ENCODE results near the gene SOX18. TPM values are rescaled to one million over a fixed set of nuclear protein-coding genes. Genes with fewer than 3 reads are reported as not detected.

The SOX18 gene
- total and polyA plus RNA-seq, 2 of the 4 experiments (the other 2 are of a cell fraction), result not detected

- Histone ChIP-seq H3K27me3 (ENCODE audit: control insufficient read depth, insufficient read depth, low read length) (peaks cover 6% of the 10 kb centered on the region; the same call in 1 of the 2 replicates), H3K36me3 (ENCODE audit: control insufficient read depth, insufficient read depth, low read length) (peaks cover 15% of the 10 kb centered on the region; the same call in 1 of the 2 replicates), H2AFZ (replicated peaks; ENCODE audit: low read length, poor library complexity) (no peak overlapping the region), H3K4me1 (ENCODE audit: control insufficient read depth, insufficient read depth, low read length) (peaks cover 13% of the 10 kb centered on the region), H3K14ac (replicated peaks; ENCODE audit: low read depth, low read length) (no peak overlapping the region), H2AK9ac (replicated peaks; ENCODE audit: low read depth, low read length, poor library complexity) (no peak overlapping the region), H3K27ac (ENCODE audit: insufficient read depth, low read length) (no peak overlapping the region), H3K18ac (ENCODE audit: low read depth, low read length) (no peak overlapping the region), H3K56ac (ENCODE audit: extremely low read depth, insufficient read depth, low read length) (no peak overlapping the region), H3K79me1 (ENCODE audit: low read depth in 1 of 2, low read length in 2 of 2) (peaks cover 6 to 8% of the 10 kb centered on the region in 2 experiments; a peak in 3 of 4 replicates), H4K91ac (ENCODE audit: insufficient read depth, low read depth, low read length) (no peak overlapping the region), H3K9ac (ENCODE audit: low read depth, low read length) (no peak overlapping the region), H3K9me3 (ENCODE audit: control insufficient read depth, insufficient read depth, low read length) (no peaks in the 10 kb centered on the region), H2BK20ac (ENCODE audit: low read depth, low read length) (no peak overlapping the region), H3K9me1 (ENCODE audit: insufficient read depth, low read length) (no peaks in the 10 kb centered on the region), H2BK5ac (ENCODE audit: low read depth, low read length, poor library complexity, severe bottlenecking) (no peak overlapping the region), H2BK120ac (ENCODE audit: low read depth, low read length) (no peak overlapping the region), H3K4me3 (ENCODE audit: insufficient read depth, low read depth, low read length) (no peak overlapping the region), H2BK15ac (ENCODE audit: low read depth, low read length) (no peak overlapping the region), H4K5ac (ENCODE audit: low read depth, low read length) (no peak overlapping the region), H2AK5ac (ENCODE audit: low read depth, low read length) (no peak overlapping the region), H4K20me1 (ENCODE audit: insufficient read depth, low read length) (peaks cover 6% of the 10 kb centered on the region), H3K4me2 (ENCODE audit: low read depth, low read length) (no peak overlapping the region; the same call in 1 of the 2 replicates), H4K8ac (ENCODE audit: low read depth in 2 of 2, low read length in 2 of 2) (no peak overlapping the region), H3K23ac (ENCODE audit: low read depth, low read length) (no peak overlapping the region), H3K4ac (ENCODE audit: low read depth, low read length) (no peak overlapping the region)
- DNase-seq, result no peak
- in situ Hi-C loops (cut with MboI; ENCODE audit: low sequenced_read_pairs) (no loop called here), dilution Hi-C loops (cut with HindIII; ENCODE audit: low sequenced_read_pairs, unreplicated experiment) (no loop called here), intact Hi-C loops (cut with micrococcal nuclease) (no loop called here)
- no peak for ATAC-seq (ENCODE audit: low read depth)
- no TSS peak for BruUV-seq (replicated peaks)
- ChIA-PET POLR2A (ENCODE audit: unreplicated experiment) (no interaction called here), CTCF (no interaction called here)
- WGBS, 2 experiments (ENCODE audit: extremely low coverage in 2 of 2, insufficient read length in 1 of 2), result 49% methylated on average over 2 of the region's 15 CpGs; no CpG with 5 or more reads in 1 of the 2 experiments
- no peak for TF ChIP-seq RCOR1 (IDR thresholded peaks at IDR 0.05; ENCODE audit: insufficient replicate concordance, low read length)
- no peak for TF ChIP-seq MXI1 (IDR thresholded peaks at IDR 0.05; ENCODE audit: borderline replicate concordance, low read depth, low read length)
- no peak for TF ChIP-seq ELK1 (IDR thresholded peaks at IDR 0.05; ENCODE audit: borderline replicate concordance, low read depth, low read length)
- TF ChIP-seq MAFK (IDR thresholded peaks at IDR 0.05; ENCODE audit: low read depth, low read length), result no peak
- no peak for TF ChIP-seq RAD21 (IDR thresholded peaks at IDR 0.05; ENCODE audit: low read length)
- no peak for TF ChIP-seq BHLHE40 (IDR thresholded peaks at IDR 0.05; ENCODE audit: low read depth, low read length)
- TF ChIP-seq CTCF (conservative IDR thresholded peaks at IDR 0.05; ENCODE audit: low read depth, low read length), result no peak
- no peak for TF ChIP-seq SMC3 (IDR thresholded peaks at IDR 0.05; ENCODE audit: low read depth, low read length)
- no peak for TF ChIP-seq MAZ (IDR thresholded peaks at IDR 0.05; ENCODE audit: borderline replicate concordance, low read depth, low read length)
- no peak for TF ChIP-seq FOS (IDR thresholded peaks at IDR 0.05; ENCODE audit: low read depth, low read length)
- no peak for TF ChIP-seq CEBPB (IDR thresholded peaks at IDR 0.05; ENCODE audit: low read depth, low read length)
- no peak for TF ChIP-seq USF2 (IDR thresholded peaks at IDR 0.05; ENCODE audit: low read depth, low read length)
- TF ChIP-seq RFX5 (IDR thresholded peaks at IDR 0.05; ENCODE audit: low read depth, low read length), result no peak
- no peak for TF ChIP-seq POLR2A (IDR thresholded peaks at IDR 0.05; ENCODE audit: low read depth, low read length)
- TF ChIP-seq NFE2L2 (IDR thresholded peaks at IDR 0.05; ENCODE audit: low read depth, low read length), result no peak
- TF ChIP-seq CHD1 (IDR thresholded peaks at IDR 0.05; ENCODE audit: low read depth, low read length), result no peak
These were observed 28.6 kb upstream of the SOX18 start for GRCh38 chr20:64077876-64078551.
